ENCODE measurements around the gene SPATA13. TPM values are rescaled to one million over a fixed set of nuclear protein-coding genes. Genes with fewer than 3 reads are reported as not detected.
"Not testable (repeated sequence)": the region's sequence is repeated elsewhere in the genome, so short reads cannot be mapped to it uniquely, and the experiment has no call there.

SPATA13 gene
- total and polyA plus RNA-seq, 2 experiments from 2014 or later: 12.4 to 19.4 TPM

GRCh38 chr13:24313439-24313838 is 152.9 kb downstream of the SPATA13 start:
- TF ChIP-seq, protein P1, sequence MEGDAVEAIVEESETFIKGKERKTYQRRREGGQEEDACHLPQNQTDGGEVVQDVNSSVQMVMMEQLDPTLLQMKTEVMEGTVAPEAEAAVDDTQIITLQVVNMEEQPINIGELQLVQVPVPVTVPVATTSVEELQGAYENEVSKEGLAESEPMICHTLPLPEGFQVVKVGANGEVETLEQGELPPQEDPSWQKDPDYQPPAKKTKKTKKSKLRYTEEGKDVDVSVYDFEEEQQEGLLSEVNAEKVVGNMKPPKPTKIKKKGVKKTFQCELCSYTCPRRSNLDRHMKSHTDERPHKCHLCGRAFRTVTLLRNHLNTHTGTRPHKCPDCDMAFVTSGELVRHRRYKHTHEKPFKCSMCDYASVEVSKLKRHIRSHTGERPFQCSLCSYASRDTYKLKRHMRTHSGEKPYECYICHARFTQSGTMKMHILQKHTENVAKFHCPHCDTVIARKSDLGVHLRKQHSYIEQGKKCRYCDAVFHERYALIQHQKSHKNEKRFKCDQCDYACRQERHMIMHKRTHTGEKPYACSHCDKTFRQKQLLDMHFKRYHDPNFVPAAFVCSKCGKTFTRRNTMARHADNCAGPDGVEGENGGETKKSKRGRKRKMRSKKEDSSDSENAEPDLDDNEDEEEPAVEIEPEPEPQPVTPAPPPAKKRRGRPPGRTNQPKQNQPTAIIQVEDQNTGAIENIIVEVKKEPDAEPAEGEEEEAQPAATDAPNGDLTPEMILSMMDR (IDR thresholded peaks at IDR 0.05; ENCODE audit: poor library complexity): peak; percentile 43
- TF ChIP-seq EZH2 (IDR thresholded peaks at IDR 0.05; ENCODE audit: borderline replicate concordance): no peak
- Histone ChIP-seq H3K4me1 (ENCODE audit: insufficient read depth) (no peaks in the 10 kb centered on the region), H3K4me2 (no peak overlapping the region), H3K27me3 (no peaks in the 10 kb centered on the region), H3K4me3 (no peak overlapping the region), H3K9me2 (replicated peaks; ENCODE audit: insufficient read depth) (no peaks in the 10 kb centered on the region), H3K36me3 (replicated peaks; ENCODE audit: insufficient read depth, low read depth) (no peaks in the 10 kb centered on the region), H3K79me2 (no peaks in the 10 kb centered on the region), H2AFZ (no peak overlapping the region), H4K20me1 (ENCODE audit: insufficient read depth, poor library complexity, severe bottlenecking) (no peaks in the 10 kb centered on the region), H3K9me3 (ENCODE audit: low read depth) (no peaks in the 10 kb centered on the region), H3K27ac (no peak overlapping the region)
- WGBS (ENCODE audit: low lambda C conversion rate, missing lambda C conversion rate): 76% methylated on average over 5 of the region's 5 CpGs
- DNase-seq (ENCODE audit: low spot score): no peak

GRCh38 chr13:24317835-24318234 is 157.3 kb downstream of the SPATA13 start:
- H3K36me3 ChIP-seq (replicated peaks; ENCODE audit: insufficient read depth, low read depth): not testable (repeated sequence)

GRCh38 chr13:24318878-24319277 is 158.4 kb downstream of the SPATA13 start:
- not testable (repeated sequence) for H3K27ac ChIP-seq; H2AFZ ChIP-seq; H3K9me2 ChIP-seq (replicated peaks; ENCODE audit: insufficient read depth); H3K79me2 ChIP-seq; H3K4me1 ChIP-seq (ENCODE audit: insufficient read depth); DNase-seq (ENCODE audit: low spot score); H4K20me1 ChIP-seq (ENCODE audit: insufficient read depth, poor library complexity, severe bottlenecking); H3K4me3 ChIP-seq; H3K4me2 ChIP-seq; H3K27me3 ChIP-seq; H3K36me3 ChIP-seq (replicated peaks; ENCODE audit: insufficient read depth, low read depth); H3K9me3 ChIP-seq (ENCODE audit: low read depth)
- 80% methylated on average over 4 of the region's 4 CpGs for WGBS (ENCODE audit: low lambda C conversion rate, missing lambda C conversion rate)

More at GRCh38 chr13:24317835-24318234, 157.3 kb downstream of the SPATA13 start:
- H3K9me2 ChIP-seq (replicated peaks; ENCODE audit: insufficient read depth); H3K9me3 ChIP-seq (ENCODE audit: low read depth); H2AFZ ChIP-seq; DNase-seq (ENCODE audit: low spot score); H4K20me1 ChIP-seq (ENCODE audit: insufficient read depth, poor library complexity, severe bottlenecking); H3K27me3 ChIP-seq; H3K79me2 ChIP-seq; H3K4me2 ChIP-seq; H3K4me3 ChIP-seq; H3K4me1 ChIP-seq (ENCODE audit: insufficient read depth); H3K27ac ChIP-seq: not testable (repeated sequence)
- WGBS (ENCODE audit: low lambda C conversion rate, missing lambda C conversion rate): 90% methylated on average over 7 of the region's 10 CpGs

DNA sequence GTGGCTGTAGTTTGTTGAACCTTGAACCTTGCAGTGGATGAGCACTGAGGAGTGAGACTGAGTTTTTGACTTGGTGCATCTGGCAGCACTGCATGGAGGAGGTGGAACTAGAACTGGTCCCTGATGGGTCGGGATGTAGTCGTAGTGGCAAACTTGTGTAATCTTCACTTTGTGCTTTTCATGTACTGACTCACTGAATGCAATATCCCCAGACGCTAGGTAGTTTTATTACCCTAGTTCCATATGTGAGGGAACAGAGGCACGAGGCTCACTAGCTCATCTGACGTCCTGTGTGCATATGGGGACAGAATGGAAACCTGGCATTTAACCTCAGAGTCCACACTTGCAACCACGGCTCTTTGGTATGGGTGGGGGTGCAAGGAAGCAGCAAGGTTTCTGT is 159.1 kb downstream of the SPATA13 start:
- H4K20me1 ChIP-seq (ENCODE audit: insufficient read depth, poor library complexity, severe bottlenecking); H3K4me2 ChIP-seq; H3K27ac ChIP-seq; H3K79me2 ChIP-seq; H3K9me3 ChIP-seq (ENCODE audit: low read depth); H3K27me3 ChIP-seq; H2AFZ ChIP-seq; DNase-seq (ENCODE audit: low spot score); H3K36me3 ChIP-seq (replicated peaks; ENCODE audit: insufficient read depth, low read depth); H3K9me2 ChIP-seq (replicated peaks; ENCODE audit: insufficient read depth); H3K4me3 ChIP-seq; H3K4me1 ChIP-seq (ENCODE audit: insufficient read depth): not testable (repeated sequence)
- WGBS (ENCODE audit: low lambda C conversion rate, missing lambda C conversion rate): 85% methylated on average over 6 of the region's 6 CpGs

GRCh38 chr13:24321416-24321815 is 160.9 kb downstream of the SPATA13 start:
- WGBS (ENCODE audit: low lambda C conversion rate, missing lambda C conversion rate): 90% methylated on average over 8 of the region's 8 CpGs
- H3K79me2 ChIP-seq; DNase-seq (ENCODE audit: low spot score); H3K27ac ChIP-seq; H3K9me2 ChIP-seq (replicated peaks; ENCODE audit: insufficient read depth); H3K27me3 ChIP-seq; H3K4me3 ChIP-seq; H4K20me1 ChIP-seq (ENCODE audit: insufficient read depth, poor library complexity, severe bottlenecking); H3K4me1 ChIP-seq (ENCODE audit: insufficient read depth); H2AFZ ChIP-seq; H3K9me3 ChIP-seq (ENCODE audit: low read depth); H3K36me3 ChIP-seq (replicated peaks; ENCODE audit: insufficient read depth, low read depth); H3K4me2 ChIP-seq: not testable (repeated sequence)

- H3K4me2 ChIP-seq; DNase-seq (ENCODE audit: low spot score); H3K9me2 ChIP-seq (replicated peaks; ENCODE audit: insufficient read depth); H3K4me3 ChIP-seq; H3K79me2 ChIP-seq; H3K27me3 ChIP-seq; H3K4me1 ChIP-seq (ENCODE audit: insufficient read depth); H3K36me3 ChIP-seq (replicated peaks; ENCODE audit: insufficient read depth, low read depth); H3K27ac ChIP-seq; H4K20me1 ChIP-seq (ENCODE audit: insufficient read depth, poor library complexity, severe bottlenecking); H3K9me3 ChIP-seq (ENCODE audit: low read depth); H2AFZ ChIP-seq: not testable (repeated sequence)
- TF ChIP-seq, protein P1 (IDR thresholded peaks at IDR 0.05; ENCODE audit: poor library complexity): peak; percentile 28
- WGBS (ENCODE audit: low lambda C conversion rate, missing lambda C conversion rate): 49% methylated on average over 2 of the region's 2 CpGs
Measured at GRCh38 chr13:24322470-24322869, 161.9 kb downstream of the SPATA13 start.
